Measurements from ENCODE around the gene CLASP1.
"Not testable (repeated sequence)": the region's sequence is repeated elsewhere in the genome, so short reads cannot be mapped to it uniquely, and the experiment has no call there.

The CLASP1 gene

DNA sequence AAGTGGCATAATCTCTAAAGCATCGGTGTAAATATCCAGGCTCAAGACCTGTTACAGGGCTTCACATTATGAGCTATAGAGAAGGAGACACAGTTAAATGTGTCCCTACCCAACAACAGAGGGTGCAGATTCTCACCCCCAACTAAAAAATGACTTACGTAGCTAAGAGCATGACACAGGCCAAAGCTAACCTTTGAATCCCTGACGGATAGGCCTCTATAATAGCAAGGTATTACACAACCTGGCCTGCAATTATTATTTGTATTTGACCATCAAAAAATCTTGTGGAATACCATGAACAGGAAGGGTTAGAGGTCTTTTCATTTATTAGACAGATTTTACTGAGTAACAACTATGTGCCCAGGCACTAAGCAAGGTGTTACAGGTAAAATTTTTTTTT is 73.5 kb downstream of the CLASP1 start:
- no peak for DNase-seq

GRCh38 chr2:121570667-121571055 is 78.6 kb downstream of the CLASP1 start:
- no peak for DNase-seq

DNA sequence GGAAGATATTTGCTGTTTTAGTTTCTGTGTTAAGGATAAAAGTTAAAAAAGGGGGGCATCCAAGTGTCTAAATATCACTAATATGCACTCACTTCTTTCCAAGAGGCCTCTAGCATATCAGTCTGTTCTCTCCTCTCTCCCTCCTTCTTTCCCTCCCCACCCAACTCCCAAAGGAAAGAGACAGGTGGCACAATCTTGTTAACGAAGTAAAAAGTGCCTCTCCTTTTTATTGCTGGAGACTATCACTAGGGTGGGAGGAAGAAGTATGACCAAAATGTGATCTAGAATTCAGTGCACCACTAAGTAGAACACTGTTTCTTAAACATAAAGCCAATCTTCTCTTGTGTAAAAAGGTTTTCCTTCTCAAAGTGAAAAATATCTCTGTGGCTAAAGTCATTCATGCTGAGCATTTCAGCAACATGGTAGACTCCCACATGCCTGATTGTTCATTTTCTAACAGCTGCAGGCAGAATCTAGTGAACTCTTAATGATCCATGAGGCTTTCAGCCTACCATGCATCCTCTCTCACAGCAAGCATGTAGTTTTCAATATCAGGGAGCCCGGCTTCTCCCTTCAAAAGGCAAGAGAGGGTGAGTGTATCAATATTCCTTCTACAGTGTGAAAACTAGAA is 79.1 kb downstream of the CLASP1 start:
- DNase-seq, result no peak

DNA sequence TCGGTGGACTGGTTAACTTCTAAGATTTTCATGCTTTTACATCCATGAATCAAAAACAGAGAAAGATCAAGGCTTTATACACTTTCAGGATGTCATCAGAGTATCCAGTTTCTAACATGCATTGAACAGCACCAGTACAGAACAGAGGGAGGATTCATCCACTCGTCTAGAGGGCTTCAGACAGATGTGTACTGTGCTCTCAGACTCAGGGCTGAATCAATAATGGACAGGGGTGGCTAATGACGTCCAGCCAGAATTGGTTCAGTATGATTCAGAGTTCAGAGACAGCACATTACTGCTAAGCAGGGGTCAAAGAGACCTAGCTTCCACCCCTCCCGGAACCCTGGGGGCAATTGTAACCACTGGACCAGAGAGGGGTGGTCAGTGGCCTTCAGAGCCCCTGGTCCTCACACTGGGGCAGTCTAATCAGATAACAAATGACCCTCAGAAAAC is 81.3 kb downstream of the CLASP1 start:
- DNase-seq, result no peak

GRCh38 chr2:121567452-121567851 is 81.8 kb downstream of the CLASP1 start:
- DNase-seq, result peak; percentile 6

- no peak for DNase-seq
Measured at GRCh38 chr2:121565389-121566250, 83.6 kb downstream of the CLASP1 start.

GRCh38 chr2:121564905-121565304 is 84.4 kb downstream of the CLASP1 start:
- DNase-seq, result no peak

DNA sequence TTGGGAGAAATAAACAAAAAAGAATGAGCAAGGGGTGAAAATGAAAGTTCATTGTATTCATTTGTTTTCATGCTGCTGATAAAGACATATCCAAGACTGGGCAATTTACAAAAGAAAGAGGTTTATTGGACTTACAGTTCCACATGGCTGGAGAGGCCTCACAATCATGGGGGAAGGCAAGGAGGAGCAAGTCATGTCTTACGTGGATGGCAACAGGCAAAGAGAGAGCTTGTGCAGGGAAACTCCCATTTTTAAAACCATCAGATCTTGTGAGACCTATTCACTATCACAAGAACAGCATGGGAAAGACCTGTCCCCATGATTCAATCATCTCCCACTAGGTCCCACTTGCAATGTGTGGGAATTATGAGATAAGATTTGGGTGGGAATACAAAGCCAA is 85.5 kb downstream of the CLASP1 start:
- not testable (repeated sequence) for DNase-seq

DNA sequence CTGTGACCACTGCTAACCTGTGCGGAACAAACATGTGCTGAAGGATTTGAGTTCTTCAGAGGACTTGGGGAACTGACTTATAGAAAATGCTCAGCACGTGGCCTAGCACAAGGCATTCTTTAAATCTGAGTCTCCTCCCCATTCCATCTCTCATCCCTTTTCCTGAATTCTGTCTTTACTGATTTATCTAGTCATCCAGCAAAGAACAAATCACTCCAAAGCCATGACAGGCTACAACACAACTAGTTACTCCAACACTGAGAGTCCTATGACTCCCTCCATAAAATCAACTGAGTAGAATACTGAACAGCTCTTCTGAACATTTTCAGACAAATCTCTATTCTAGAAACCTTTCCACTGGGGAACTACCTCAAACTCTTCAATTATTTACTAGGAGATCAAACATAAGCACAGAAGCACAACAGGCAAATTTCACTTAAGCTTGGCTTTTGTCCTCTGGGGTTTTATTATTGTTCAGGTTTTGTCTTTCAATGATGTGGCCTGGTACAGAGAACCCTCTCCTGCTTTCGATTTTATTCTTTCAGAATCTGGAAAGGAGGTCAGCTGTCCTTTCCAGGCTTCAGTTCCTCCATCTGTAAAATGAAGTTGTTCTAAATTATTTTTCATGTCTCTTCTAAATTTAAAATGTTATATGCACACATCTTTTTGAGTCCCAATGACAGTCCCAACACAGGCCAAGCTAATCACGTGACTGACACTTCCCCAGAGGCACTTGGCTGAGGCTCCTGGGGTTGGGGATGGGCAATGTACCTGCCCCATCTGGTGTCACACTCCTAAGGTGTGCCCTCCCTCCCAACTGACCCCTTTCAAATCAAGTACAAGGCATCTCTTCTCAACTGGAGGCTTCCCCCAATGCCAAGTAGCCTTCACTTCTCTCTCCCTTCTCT is 86.7 kb downstream of the CLASP1 start:
- DNase-seq, result no peak

GRCh38 chr2:121561617-121562268 is 87.5 kb downstream of the CLASP1 start:
- DNase-seq, result peak; percentile 50

DNA sequence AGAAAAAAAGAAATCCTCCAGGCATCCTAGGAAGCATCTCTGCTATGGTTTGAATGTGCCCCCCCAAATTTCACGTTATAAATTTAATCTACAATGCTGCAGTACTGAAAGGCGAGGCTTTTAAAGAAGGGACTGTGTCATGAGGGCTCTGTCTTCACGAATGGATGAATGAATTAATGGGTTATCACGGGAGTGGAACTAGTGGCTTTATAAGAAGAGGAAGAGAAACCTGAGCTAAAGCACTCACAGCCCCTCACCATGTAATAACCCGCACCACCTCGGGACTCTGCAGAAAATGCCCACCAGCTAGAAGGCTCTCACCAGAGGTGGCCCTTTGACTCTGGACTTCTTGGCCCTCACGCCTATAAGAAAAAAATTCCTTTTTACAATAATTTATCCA is 90.9 kb downstream of the CLASP1 start:
- no peak for DNase-seq

- DNase-seq, result no peak
Measured at GRCh38 chr2:121555008-121555407, 94.3 kb downstream of the CLASP1 start.

DNA sequence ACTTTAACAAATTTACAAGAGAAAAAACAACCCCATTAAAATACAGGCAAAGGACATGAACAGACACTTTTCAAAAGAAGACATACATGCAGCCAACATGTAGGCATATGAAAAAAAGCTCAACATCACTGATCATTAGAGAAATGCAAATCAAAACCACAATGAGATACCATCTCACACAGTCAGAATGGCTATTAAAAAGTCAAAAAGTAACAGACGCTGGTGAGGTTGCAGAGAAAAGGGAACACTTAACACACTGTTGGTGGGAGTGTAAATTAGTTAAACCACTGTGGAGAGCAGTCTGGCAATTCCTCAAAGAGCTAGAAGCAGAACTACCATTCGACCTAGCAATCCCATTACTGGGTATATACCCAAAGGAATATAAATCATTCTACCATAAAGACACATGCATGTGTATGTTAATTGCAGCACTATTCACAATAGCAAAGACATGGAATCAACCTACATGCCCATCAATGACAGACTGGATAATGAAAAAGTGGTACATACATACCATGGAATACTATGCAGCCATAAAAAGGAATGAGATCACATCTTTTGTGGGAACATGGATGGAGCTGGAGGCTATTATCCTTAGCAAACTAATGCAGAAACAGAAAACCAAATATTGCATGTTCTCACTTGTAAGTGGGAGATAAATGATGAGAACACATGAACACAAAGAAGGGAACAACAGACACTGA is 96.6 kb downstream of the CLASP1 start:
- DNase-seq, result not testable (repeated sequence)

DNA sequence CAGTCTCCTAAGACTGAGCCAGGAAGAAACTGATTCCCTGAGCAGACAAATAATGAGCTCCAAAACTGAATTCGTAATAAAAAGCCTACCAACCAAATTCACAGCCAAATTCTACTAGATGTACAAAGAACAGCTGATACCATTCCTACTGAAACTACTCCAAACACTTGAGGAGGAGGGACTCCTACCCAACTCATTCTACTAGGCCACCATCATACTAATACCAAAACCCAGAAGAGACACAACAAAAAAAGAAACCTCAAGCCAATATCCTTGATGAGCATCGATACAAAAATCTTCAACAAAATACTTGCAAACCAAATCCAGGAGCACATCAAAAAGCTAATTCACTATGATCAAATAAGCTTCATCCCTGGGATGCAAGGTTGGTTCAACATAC is 98.6 kb downstream of the CLASP1 start:
- DNase-seq, result no peak

- DNase-seq, result no peak
Measured at GRCh38 chr2:121547646-121548045, 101.6 kb downstream of the CLASP1 start.

- no peak for DNase-seq
Measured at GRCh38 chr2:121545913-121546312, 103.3 kb downstream of the CLASP1 start.

DNA sequence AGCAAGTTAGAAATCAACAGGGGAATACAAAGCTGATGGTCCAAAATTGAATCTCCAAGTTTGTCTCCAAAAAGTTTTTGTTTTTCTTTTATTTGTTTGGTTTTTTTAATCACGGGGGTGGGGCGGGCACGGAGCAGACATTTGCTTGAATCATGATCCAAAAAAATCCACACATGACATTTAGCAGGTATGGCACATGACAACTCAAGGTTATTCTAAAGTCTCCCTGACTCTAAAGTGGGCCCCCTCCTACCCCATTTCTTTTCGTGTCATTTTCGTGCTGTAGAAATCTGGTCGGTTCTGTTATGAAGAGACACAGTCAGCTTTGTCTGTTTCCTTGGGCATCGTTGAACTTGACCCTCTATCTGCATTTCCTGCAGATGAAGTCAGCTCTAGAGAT is 104.0 kb downstream of the CLASP1 start:
- DNase-seq, result no peak

DNA sequence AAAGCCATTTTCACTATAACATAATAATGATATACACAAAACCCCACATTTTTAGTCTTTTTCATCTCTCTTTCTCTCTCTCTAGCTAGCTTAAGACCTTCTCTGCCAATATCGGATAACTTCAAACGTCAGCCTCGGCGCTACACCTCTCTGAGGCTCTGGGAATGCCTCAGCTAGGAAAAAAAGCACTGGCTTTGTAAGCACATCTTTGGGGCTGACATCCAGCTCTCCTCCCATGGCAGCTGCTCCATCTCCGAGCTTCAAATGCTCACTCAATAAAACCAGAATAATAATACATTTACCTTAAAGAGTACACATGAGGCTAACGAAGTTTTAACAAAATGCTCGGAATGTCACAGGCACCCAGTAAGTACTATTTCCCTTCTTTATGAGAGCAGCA is 107.8 kb downstream of the CLASP1 start:
- no peak for DNase-seq

GRCh38 chr2:121539750-121540469 is 109.4 kb downstream of the CLASP1 start:
- peak; percentile 7 for DNase-seq

DNA sequence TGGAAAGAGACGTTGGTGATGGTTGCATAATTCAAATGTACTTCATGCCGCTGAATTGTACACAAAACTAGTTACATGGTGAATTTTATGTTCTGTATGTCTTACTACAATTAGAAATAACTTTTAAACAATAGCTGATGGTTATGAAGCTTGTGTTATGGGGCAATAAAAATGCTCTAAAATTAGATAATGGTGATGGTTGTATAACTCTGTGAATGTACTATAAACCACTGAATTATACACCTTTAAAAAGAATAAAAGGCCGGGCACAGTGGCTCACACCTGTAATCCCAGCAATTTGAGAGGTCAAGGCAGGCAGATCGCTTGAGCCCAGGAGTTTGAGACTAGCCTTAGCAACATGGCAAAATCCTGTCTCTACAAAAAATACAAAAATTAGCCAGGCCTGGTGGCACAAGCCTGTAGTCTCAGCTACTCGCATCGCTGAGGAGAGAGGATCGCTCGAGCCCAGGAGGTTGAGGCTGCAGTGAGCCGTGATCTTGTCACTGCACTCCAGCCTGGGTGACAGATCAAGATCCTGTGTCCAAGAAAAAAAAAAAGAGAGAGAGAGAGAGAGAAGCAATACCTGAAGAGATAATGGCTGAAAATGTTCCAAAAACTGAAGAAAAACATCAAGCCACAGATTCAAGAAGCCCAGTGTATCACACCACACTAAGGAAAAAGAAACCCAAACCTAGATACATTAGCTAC is 112.3 kb downstream of the CLASP1 start:
- no peak for DNase-seq

DNA sequence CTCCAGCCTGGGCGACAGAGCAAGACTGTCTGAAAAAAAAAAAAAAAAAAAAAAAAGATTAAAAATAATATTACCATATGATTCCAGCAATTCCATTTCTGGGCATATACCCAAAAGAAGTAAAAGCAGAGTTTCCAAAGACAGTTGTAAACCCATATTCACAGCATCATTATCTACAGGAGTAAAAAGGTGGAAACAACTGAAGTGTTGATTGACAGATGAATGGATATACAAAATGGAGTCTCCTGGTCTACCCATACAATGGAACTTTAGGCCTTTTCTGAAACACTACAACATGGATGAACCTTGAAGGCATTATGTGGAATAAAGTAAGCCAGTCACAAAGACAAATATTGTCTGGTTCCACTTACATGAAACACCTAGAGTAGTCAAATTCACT is 112.9 kb downstream of the CLASP1 start:
- DNase-seq, result no peak
